ENCODE data around the gene ZNF324B. TPM values are rescaled to one million over a fixed set of nuclear protein-coding genes. Genes with fewer than 3 reads are reported as not detected.
A peak's percentile ranks its signal among the peaks of the same experiment; 100 is the strongest.
"Not testable (repeated sequence)": the region's sequence is repeated elsewhere in the genome, so short reads cannot be mapped to it uniquely, and the experiment has no call there.

Gene ZNF324B
- 1 to 10 TPM; 4.7 to 5.1 TPM for total RNA-seq
- long read RNA-seq = 0 reads

DNA sequence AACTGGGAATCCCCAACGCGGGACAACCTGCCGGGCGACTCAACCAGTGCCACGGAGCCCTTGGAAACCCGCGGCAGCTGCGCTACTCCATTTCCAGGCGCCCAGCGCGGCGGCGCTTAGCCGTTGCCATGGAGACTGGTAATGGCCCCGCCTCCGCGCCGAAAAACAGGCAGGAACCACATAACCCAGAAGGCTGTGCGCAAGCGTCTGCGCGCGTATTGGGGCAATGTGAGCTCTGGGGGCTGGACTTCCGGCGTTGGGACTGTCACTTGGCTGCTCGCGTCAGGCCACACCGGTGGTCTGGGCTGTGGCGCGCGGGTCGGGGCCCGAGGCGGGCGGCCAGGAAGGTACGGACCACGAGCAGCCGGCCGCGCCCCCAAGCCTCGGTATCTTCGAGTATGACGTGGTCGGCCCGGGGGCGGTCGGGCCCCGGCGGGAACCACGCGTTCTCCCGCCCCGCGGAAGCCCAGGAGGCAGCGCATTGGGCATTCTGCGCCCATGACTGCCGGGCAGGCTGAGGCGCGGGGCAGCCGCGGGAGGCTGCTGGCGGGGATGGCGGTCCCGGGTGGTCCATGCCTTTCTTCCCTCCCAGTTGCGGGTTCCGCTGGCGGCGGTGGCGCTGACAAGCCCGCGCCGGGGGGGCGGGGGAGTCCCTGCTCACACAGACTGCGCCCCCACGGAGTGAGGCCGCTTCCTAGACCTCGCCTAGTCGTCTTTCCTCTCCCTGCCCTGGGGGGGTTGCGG lies at the start of gene ZNF324B:
TSS of gene ZNF324B (plus strand) at position 265 of the 744 bp plus-strand sequence. CDS start 2,080 bp downstream, outside the sequence.
- intact Hi-C loops (cut with DNase I, micrococcal nuclease) = no loop called here
- peak; percentile 97 for DNase-seq
- ATAC-seq = peak; percentile 99

DNA sequence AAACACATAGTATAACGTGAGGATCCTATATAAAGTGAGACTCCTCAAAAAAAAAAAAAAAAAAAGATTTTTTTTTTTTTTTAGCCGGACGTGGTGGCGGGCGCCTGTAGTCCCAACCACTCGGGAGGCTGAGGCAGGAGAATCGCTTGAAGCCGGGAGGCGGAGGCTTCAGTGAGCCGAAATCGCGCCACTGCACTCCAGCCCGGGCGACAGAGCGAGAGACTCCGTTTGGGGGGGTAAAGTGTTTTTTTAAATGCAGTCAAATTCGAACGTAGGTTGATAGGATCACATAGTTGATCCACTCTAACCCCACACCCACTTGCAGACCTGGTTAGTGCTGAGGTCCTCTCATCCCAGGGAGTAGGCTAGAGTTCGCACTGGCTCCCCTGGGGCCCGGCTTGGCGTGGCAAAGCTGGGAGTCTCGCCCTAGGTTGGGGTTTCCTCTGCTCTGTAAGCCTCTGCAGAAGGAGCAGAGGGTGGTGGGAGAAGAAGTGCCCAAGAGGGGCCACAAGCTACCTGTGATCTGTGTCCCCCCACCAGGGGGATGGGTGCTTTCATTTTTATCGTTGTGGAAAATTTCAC lies 49.5 kb upstream of the ZNF324B start:
- DNase-seq = no peak
- intact Hi-C loops (cut with DNase I, micrococcal nuclease) = no loop called here
- ATAC-seq = peak; percentile 1

DNA sequence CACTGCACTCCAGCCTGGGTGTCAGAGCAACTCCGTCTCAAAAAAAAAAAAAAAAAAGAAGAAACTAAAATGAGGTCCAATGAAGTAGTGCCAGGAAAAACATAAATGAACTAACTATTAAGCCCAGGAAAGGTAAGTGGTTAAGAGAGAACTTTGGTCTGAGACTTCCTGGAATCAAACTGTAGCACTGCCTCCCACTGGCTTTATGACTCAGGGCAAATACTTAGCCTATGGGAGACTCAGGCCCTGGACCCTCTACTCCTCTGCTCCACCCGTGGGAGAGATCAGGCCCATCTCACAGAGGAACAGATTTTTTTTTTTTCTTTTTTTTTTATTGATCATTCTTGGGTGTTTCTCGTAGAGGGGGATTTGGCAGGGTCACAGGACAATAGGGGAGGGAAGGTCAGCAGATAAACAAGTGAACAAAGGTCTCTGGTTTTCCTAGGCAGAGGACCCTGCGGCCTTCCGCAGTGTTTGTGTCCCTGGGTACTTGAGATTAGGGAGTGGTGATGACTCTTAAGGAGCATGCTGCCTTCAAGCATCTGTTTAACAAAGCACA lies 47.4 kb upstream of the ZNF324B start:
- ATAC-seq; intact Hi-C loops (cut with DNase I, micrococcal nuclease); DNase-seq: not testable (repeated sequence)

DNA sequence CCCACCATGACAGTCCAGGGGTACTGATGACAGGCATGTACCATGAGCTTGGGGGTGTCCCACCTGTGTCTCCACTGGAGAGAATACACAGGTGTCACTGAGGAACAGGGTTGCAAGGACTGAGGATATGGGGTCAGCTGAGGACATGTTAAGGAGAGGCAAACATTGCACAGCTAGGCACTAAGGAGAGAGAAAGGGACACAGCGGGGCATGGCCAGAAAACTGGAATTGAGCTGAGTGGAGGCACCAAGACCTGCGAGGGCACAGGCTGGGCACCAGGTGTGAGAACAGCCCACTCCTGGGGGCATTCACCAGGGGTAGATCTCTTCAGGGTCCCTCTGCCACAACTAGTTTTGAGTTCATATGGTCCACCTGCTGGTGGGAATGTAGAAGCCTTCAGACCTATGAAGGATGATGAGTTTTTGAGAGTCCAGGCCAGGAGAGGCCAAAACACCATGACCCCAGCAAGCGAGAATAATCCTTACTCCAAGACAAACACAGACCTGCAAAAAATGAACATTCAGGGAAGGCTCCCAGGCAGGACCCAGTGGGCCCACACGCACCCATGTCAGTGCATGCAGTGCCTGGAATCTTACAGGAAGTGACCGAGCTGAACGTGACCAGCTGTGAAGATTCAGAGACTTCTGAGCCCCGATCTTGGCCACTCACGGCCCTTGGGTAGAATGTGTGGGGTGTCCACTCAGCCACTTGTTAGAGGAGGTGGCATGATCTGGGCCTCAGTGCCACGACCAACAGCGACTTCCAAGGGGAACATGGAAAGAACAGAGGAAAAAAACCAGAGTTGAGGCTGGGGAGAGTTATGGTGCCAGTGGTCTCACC lies 44.4 kb upstream of the ZNF324B start:
- ATAC-seq = no peak
- intact Hi-C loops (cut with DNase I, micrococcal nuclease) = no loop called here
- DNase-seq = no peak

DNA sequence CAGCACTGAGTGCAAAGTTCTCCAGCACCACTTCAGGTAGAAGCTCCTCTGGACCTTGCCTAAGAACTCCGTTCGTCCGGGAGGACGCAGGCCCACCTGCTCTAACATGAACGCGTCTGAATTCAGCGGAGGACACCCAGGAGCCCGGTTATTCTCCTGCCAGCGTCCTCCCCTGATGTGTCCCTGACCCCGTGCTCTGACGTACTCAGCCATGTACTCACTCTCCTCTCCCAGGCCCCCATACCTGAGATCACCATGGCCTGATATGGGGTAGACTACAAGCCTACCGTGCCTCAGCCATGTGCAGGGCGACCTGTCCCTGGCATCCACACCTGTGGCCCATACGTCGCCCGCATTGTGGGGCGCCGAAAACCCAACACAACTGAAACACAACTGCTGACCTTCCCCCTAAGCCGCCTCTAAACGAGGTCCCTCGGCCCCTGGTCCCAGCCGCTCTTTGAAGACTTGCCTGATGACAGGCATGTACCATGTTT lies 43.7 kb upstream of the ZNF324B start:
- intact Hi-C loops (cut with DNase I, micrococcal nuclease) = no loop called here
- DNase-seq (no peak), ATAC-seq (peak; percentile 16)

DNA sequence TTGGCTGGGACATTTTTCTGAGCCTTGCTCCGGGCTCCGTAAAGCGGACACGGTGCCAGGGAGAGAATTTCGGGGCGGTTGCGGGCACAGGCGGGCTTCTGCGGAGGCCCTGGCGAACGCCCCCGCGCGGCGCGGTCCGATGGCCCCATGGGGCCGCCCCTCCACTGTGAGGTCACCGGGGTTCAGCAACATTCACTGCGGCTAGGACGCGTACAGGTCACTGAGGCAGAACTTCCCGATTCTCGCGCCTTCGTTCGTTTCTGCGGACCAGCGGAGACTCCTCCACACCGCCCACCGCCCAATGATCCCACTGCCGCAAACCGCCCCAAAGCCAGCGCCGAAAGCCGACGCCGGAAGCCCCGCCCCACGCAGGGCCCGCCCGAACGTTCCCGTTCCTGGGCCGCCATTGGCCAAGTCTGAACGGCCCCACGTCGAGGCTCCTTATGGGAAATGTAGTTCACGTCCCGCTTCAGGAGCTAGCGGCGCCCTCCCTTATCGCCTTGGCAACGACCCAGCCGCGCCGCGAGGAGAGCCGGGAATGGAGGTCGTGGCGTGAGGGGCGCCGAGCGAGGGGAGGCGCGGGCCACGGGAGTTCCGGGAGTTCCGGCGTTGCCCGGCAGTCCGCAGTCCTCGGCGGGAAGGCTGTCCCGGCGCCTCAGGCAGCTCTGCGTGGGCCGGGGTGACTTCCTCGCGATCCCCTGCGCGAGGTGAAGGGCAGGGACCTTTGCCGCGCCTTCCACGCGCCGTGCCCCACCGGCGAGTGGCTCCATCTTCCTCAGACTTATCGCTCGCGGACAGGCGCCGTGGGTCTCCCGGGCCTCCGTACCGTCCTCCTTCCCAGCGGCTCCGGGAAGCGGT lies 43.0 kb upstream of the ZNF324B start, which contains the start of gene ZNF584:
TSS of gene ZNF584 (plus strand) at position 498 of the 858 bp plus-strand sequence. CDS start 499 bp downstream, outside the sequence.
- intact Hi-C loops (cut with DNase I, micrococcal nuclease) = no loop called here
- ATAC-seq = peak; percentile 96
- DNase-seq = peak; percentile 95 to 96

DNA sequence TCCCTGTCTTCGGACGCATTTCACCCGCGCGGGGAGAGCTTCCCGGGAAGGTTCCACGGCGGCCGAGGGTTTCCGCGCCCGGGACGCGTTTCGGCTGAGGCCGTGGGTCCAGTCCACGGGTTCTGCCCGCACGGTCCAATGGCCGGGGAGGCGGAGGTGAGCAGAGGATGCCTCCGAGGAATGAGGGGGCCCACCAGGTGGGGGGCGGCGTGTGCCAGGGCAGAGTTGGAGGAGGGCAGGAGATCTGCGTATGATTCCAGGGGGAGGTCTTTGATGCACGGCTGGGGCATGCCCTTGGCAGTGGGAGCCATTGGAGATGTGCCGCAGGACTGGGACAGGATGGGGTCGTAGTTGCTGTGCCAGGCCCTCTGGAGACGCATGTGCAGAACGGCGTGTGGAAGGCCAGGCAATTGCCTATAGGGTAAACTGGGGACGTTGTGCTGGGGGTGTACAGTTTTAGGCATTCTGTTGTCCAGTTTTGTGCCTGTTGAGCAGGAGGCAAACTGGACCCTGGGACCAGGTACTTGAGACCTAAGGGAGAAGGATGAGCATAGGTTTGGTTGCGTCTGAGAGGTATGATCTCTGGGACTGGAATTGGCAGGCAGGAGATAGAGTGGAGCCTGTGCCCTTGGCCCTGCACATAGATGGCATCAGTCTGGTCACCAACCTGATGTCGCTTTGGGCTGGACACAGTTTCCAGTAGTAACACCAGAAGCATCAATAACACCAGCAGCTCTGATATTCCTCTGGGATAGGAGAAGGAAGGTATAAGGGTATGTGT lies 42.2 kb upstream of the ZNF324B start:
- intact Hi-C loops (cut with DNase I, micrococcal nuclease) = no loop called here
- ATAC-seq (peak; percentile 32), DNase-seq (peak in 1 of 2 donors; percentile 31)

DNA sequence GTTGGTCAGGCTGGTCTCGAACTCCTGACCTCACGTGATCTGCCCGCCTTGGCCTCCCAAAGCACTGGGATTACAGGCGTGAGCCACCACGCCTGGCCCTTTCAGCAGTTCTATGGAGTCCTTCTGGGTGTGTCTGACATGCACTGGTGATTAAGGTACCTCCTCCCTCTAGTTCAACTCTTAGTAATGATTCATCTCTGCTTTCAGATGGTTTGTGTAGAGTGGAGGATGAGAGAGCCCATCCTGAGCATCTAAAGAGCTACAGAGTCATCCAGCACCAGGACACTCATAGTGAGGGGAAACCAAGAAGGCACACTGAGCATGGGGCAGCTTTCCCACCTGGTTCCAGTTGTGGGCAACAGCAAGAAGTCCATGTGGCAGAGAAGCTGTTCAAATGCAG lies 34.8 kb upstream of the ZNF324B start:
- DNase-seq (no peak), ATAC-seq (no peak)
- intact Hi-C loops (cut with DNase I, micrococcal nuclease) = no loop called here

DNA sequence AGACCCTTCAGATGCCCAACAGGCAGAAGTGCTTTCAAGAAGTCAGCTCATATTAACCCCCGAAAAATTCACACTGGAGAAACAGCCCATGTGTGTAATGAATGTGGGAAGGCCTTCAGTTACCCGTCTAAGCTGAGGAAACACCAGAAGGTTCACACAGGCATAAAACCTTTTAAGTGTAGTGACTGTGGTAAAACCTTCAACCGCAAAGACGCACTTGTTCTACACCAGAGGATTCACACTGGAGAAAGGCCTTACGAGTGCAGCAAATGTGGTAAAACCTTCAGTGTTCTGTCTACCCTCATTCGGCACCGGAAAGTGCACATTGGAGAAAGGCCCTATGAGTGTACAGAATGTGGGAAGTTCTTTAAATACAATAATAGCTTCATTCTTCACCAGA lies 34.4 kb upstream of the ZNF324B start:
- intact Hi-C loops (cut with DNase I, micrococcal nuclease) = no loop called here
- ATAC-seq = no peak

DNA sequence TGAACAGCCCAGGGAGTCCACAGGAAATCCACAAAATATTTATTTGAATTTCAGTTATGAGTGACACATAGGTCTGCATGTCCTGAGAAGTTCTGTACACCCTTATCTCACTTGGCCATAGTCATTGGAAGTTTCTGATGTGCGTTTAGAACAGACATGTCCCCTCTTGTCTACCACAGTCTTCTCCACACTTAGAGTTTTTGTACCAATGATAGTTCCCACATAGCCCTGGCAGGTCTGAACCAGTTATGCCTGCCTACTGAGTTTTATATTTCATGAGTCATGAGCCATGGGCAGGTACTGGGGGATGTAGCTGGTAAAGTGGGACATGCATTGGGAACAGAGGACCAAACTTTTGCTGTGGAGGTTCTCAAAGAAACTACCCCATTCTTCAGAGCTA lies 22.8 kb upstream of the ZNF324B start:
- DNase-seq (no peak), ATAC-seq (no peak)
- intact Hi-C loops (cut with DNase I, micrococcal nuclease) = no loop called here

More for the DNA sequence above, 34.4 kb upstream of the ZNF324B start:
- DNase-seq = no peak

DNA sequence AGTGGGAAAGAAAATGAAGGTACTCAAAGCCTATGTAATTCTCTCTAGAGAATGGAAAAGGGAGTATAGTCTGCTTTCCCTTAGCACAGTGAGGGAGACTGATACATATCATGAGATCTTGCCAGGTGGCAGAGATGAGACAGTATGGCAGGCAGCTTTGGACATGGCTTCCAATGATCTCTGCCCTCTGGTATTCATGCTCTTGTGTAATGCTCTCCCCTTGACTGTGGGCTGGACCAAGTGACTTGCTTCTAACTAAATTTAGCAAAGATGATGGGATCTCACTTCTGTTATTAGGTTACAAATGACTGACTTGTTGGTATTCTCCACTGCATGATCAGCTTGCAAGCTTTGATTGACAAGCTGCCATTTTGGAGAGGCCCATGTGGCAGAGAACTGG lies 21.7 kb upstream of the ZNF324B start:
- intact Hi-C loops (cut with DNase I, micrococcal nuclease) = no loop called here
- no peak for ATAC-seq
- DNase-seq = no peak

DNA sequence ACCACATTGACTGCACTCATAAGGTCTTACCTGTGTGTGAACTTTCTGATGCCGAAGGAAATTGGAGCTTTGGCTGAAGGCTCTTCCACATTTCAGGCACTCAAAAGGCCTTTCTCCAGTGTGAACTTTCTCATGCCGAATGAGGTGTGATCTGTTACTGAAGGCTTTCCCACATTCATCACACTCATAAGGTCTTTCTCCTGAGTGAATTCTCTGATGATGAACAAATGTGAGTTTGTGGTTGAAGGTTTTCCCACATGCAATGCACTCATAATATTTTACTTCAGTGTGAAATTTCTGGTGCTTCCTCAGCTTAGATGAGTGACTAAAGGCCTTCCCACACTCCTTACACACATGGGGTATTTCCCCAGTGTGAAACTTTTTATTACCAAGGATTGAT lies 17.2 kb upstream of the ZNF324B start:
- intact Hi-C loops (cut with DNase I, micrococcal nuclease) = no loop called here
- ATAC-seq = no peak

DNA sequence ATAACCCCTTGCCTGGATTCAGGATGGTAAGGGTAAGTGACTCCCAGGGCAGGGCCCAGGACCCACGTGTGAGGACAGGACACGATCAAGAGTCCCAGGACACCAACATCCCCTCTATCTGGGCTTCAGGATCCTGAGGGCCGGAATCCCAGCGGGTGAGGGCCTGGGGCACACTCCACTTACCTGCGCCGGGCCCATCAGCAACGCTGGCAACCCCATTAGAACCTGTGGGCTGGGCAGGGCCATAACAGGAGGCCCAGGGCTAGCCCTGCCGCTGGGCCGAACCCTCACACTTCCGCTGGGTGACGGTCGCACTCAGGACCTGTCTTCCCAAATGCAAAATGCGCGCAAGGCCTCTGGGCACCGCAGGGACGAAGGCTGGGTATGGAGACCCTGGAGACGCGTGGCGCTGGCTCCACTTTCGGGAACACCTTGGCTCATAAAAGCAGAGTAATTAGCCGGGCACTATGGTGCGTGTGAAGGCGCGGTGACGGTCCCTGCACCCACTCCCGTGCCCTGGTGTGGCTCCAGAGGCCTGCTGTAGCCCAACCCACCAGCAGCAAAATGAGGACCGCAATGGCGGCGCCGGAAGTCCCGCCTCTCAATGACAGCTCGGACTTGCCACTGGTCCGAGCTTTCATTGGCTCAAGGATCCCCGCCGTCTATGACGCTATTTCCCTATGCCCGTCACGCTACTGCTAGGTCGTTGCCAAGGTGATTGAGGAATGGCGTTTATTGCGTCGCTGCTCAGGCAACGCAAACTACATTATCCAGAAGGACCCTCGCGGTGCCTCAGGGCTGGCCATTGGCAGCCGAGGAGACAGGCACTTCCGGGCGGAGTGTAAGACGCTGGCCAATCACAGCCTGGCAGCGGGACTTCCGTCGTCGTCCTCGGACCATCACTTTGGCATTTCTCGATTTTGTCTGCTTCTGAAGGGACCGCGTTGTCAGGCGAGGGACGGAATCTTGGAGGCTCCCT lies 11.6 kb upstream of the ZNF324B start, which contains the start of gene ZNF132:
TSS of gene ZNF132 (minus strand) at position 578 of the 979 bp plus-strand sequence. CDS start at position 246, 332 bp downstream.
- intact Hi-C loops (cut with DNase I, micrococcal nuclease) = no loop called here
- ATAC-seq (peak; percentile 98), DNase-seq (peak; percentile 94 to 99)

More for the DNA sequence above, 17.2 kb upstream of the ZNF324B start:
- no peak for DNase-seq

DNA sequence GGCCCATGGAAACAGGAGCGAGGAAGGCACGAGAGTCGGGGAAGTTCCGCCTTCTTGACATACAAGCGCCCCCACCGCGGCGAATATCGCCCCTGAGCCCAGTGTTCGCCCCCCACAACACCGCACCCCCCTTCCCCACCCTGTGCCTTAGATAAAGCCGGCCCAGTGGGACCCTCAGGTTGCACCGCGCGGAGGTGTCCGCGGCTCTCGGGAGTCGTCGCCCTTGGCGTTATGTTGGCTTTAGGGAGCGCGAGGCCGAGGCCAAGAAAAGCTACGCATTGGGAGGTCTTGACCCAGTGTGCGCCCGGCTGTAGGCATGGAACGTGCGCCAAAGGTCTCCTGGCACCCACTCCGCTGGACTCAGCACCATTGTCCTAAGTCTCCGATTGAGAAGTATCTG lies 10.9 kb upstream of the ZNF324B start:
- ATAC-seq (no peak), DNase-seq (no peak)
- intact Hi-C loops (cut with DNase I, micrococcal nuclease) = no loop called here

DNA sequence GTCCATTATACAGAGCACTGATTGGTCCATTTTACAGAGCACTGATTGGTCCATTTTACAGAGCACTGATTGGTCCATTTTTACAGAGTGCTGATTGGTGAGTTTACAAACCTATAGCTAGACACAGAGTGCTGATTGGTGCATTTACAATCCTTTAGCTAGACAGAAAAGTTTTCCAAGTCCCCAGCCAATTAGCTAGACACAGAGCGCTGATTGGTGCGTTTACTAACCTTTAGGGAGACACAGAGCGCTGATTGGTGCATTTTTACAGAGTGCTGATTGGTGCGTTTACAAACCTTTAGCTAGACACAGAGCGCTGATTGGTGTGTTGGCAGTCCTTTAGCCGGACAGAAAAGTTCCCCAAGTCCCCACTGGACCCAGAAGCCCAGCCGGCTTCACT lies 8.4 kb upstream of the ZNF324B start:
- intact Hi-C loops (cut with DNase I, micrococcal nuclease); DNase-seq; ATAC-seq: not testable (repeated sequence)

DNA sequence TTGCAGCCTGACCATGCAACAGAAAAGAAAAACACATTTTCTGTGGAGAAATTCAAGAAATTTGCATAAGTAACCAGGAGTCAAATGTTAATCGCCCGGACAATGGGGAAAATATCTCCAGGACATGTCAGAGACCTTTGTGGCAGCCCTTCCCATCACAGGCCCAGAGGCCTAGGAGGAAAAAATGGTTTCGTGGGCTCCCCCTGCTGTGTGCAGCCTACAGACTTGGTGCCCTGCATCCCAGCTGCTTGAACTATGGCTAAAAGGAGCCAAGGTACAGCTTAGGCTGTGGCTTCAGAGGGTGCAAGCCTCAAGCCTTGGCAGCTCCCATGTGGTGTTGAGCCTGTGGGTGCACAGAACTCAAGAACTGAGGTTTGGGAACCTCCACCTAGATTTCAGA lies 2.6 kb upstream of the ZNF324B start:
- ATAC-seq; intact Hi-C loops (cut with DNase I, micrococcal nuclease); DNase-seq: not testable (repeated sequence)

Measured in left colon (tissue), 2 donors.